Natural killer cell (primary cell): ENCODE results near the gene MBD5. TPM values are rescaled to one million over a fixed set of nuclear protein-coding genes. Genes with fewer than 3 reads are reported as not detected.
A peak's percentile ranks its signal among the peaks of the same experiment; 100 is the strongest.

Experiments used
- ATAC-seq, 3 donors: fragments of 150-1000 bp in 2 of 3; fragments of 200-7000 bp in 1 of 3; cut with Tn5 transposase; 1 replicate in 1 of 3; 2 replicates in 2 of 3; pipeline ENCODE4 v1.10.0; 2021; ENCODE audit warnings: mild to moderate bottlenecking in 2 of 3, moderate library complexity in 2 of 3
- DNase-seq, 2 donors: peaks; one replicate each; pipeline versions ENCODE4 v3.0.0 to v3.0.0-alpha.2; 2013 to 2021; ENCODE audit warnings: mixed read lengths in 1 of 2
- H3K27ac ChIP-seq: one replicate; pipeline ENCODE4 v1.5.1; 2013; ENCODE audit warnings: mild to moderate bottlenecking, low read length
- H3K27me3 ChIP-seq: one replicate; pipeline ENCODE4 v1.6.1; 2013; ENCODE audit warnings: low read length; ENCODE audit not compliant: control insufficient read depth, insufficient read depth
- H3K36me3 ChIP-seq: one replicate; pipeline ENCODE4 v1.6.1; 2013; ENCODE audit warnings: low read length; ENCODE audit not compliant: control insufficient read depth, insufficient read depth
- H3K4me1 ChIP-seq: one replicate; pipeline ENCODE4 v1.6.1; 2013; ENCODE audit warnings: low read length; ENCODE audit not compliant: control insufficient read depth, insufficient read depth
- H3K4me3 ChIP-seq: one replicate; pipeline ENCODE4 v1.5.1; 2013; ENCODE audit warnings: low read length
- H3K9me3 ChIP-seq: one replicate; pipeline ENCODE4 v1.6.1; 2013; ENCODE audit warnings: low read length; ENCODE audit not compliant: control insufficient read depth, insufficient read depth
- H3K27ac Mint-ChIP-seq, 2 donors: one replicate each; pipeline ENCODE4 v1.8.0; 2022; ENCODE audit warnings: mild to moderate bottlenecking in 2 of 2, mixed read lengths in 2 of 2, moderate library complexity in 1 of 2
- H3K27me3 Mint-ChIP-seq, 2 donors: one replicate each; pipeline ENCODE4 v1.8.0; 2022; ENCODE audit warnings: low read depth in 2 of 2, mixed read lengths in 2 of 2
- H3K36me3 Mint-ChIP-seq: one replicate; pipeline ENCODE4 v1.8.0; 2022; ENCODE audit warnings: mixed read lengths
- H3K4me1 Mint-ChIP-seq, 2 donors: one replicate each; pipeline ENCODE4 v1.8.0; 2022; ENCODE audit warnings: mixed read lengths in 2 of 2
- H3K4me3 Mint-ChIP-seq: one replicate; pipeline ENCODE4 v1.8.0; 2022; ENCODE audit warnings: mild to moderate bottlenecking, moderate library complexity, mixed read lengths
- H3K9me3 Mint-ChIP-seq, 2 donors: one replicate each; pipeline ENCODE4 v1.8.0; 2022; ENCODE audit warnings: mixed read lengths in 2 of 2
- WGBS: methylation state at CpG from one replicate; pipeline ENCODE4 v1.1.7; 2013; ENCODE audit warnings: missing lambda C conversion rate; ENCODE audit not compliant: insufficient coverage; 5-methylcytosine and 5-hydroxymethylcytosine counted together
- intact Hi-C: fragments of 100-400 bp; cut with micrococcal nuclease; formaldehyde crosslinking; loops from one replicate; pipeline ENCODE4 v1.14.2; 2022
- total RNA-seq, 4 donors: library from RNA; stranded (reverse); fragments of 120-200 nt in 1 of 4; gene quantifications; one replicate each; pipeline versions ENCODE4 v1.2.3 to v1.2.4, GENCODE V29; 2013 to 2022
- TF ChIP-seq, protein P1 (sequence below): fragments of 200-600 bp; IDR thresholded peaks from one replicate; pipeline ENCODE4 v1.8.0; 2022; ENCODE audit warnings: antibody characterized with exemption

Gene MBD5
- total RNA-seq, 3 donors from 2014 or later (not counting 1 experiment from before 2014, with no cell fraction given): 83.8 to 96.3 (median 89.7) TPM

GRCh38 chr2:148179724-148180123 lies 158.8 kb downstream of the MBD5 start:
- Mint-ChIP-seq H3K27me3 (no peaks in the 10 kb centered on the region), H3K4me3 (no peak overlapping the region), H3K4me1 (peaks cover 6 to 7% of the 10 kb centered on the region in 2 donors), H3K27ac (no peak overlapping the region), H3K9me3 (no peaks in the 10 kb centered on the region), H3K36me3 (peaks cover 6% of the 10 kb centered on the region)
- ATAC-seq (no peak), DNase-seq (no peak)
- no peak overlapping the region for H3K4me3 ChIP-seq
- TF ChIP-seq, protein P1, sequence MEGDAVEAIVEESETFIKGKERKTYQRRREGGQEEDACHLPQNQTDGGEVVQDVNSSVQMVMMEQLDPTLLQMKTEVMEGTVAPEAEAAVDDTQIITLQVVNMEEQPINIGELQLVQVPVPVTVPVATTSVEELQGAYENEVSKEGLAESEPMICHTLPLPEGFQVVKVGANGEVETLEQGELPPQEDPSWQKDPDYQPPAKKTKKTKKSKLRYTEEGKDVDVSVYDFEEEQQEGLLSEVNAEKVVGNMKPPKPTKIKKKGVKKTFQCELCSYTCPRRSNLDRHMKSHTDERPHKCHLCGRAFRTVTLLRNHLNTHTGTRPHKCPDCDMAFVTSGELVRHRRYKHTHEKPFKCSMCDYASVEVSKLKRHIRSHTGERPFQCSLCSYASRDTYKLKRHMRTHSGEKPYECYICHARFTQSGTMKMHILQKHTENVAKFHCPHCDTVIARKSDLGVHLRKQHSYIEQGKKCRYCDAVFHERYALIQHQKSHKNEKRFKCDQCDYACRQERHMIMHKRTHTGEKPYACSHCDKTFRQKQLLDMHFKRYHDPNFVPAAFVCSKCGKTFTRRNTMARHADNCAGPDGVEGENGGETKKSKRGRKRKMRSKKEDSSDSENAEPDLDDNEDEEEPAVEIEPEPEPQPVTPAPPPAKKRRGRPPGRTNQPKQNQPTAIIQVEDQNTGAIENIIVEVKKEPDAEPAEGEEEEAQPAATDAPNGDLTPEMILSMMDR: no peak
- WGBS: 100% methylated on average over 1 of the region's 1 CpG
- no peaks in the 10 kb centered on the region for H3K9me3 ChIP-seq
- intact Hi-C loops: no loop called here
- H3K36me3 ChIP-seq: peaks cover 5% of the 10 kb centered on the region
- H3K27me3 ChIP-seq: no peaks in the 10 kb centered on the region
- H3K27ac ChIP-seq: no peak overlapping the region
- no peaks in the 10 kb centered on the region for H3K4me1 ChIP-seq

DNA sequence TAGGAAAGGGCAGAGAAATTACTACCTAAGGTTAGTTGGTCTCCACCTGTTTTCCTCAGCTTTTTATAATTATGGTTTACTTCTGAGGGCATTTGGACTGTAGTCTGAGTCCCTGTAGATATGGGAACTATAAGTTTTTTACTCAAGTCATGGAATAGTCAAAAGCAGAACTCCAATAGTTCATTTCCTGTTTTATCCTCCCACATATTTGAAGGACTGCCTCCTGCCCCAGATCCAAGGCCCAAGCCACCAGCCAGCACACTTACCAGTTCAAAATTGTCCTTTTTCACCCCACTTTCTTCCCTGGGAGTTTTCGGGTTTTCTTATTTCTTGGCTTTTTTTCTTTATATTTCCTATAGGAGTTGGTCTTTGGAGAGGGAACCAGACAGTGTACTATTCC lies 164.1 kb downstream of the MBD5 start:
- TF ChIP-seq, protein P1: no peak
- H3K4me1 ChIP-seq: no peaks in the 10 kb centered on the region
- Mint-ChIP-seq H3K27me3 (no peaks in the 10 kb centered on the region), H3K4me3 (no peak overlapping the region), H3K4me1 (peaks cover 6 to 7% of the 10 kb centered on the region in 2 donors), H3K9me3 (no peaks in the 10 kb centered on the region), H3K36me3 (peaks cover 40% of the 10 kb centered on the region), H3K27ac (no peak overlapping the region)
- H3K27me3 ChIP-seq: no peaks in the 10 kb centered on the region
- WGBS: no CpG with 5 or more reads among the region's 1 CpG
- no peak overlapping the region for H3K27ac ChIP-seq
- DNase-seq (no peak), ATAC-seq (no peak)
- peaks cover 2% of the 10 kb centered on the region for H3K36me3 ChIP-seq
- H3K4me3 ChIP-seq: no peak overlapping the region
- no peaks in the 10 kb centered on the region for H3K9me3 ChIP-seq
- intact Hi-C loops: no loop called here

GRCh38 chr2:148194882-148195281 lies 174.0 kb downstream of the MBD5 start:
- H3K4me1 ChIP-seq: no peaks in the 10 kb centered on the region
- H3K27me3 ChIP-seq: no peaks in the 10 kb centered on the region
- intact Hi-C loops: no loop called here
- H3K36me3 ChIP-seq: no peaks in the 10 kb centered on the region
- no peak for DNase-seq
- no peaks in the 10 kb centered on the region for H3K9me3 ChIP-seq
- Mint-ChIP-seq H3K27me3 (no peaks in the 10 kb centered on the region), H3K27ac (peak overlapping the region in 1 of 2 donors; percentile 29), H3K4me1 (peaks cover 0 to 4% of the 10 kb centered on the region in 2 donors), H3K36me3 (no peaks in the 10 kb centered on the region), H3K4me3 (no peak overlapping the region), H3K9me3 (no peaks in the 10 kb centered on the region)
- no peak for ATAC-seq
- TF ChIP-seq, protein P1: no peak
- no peak overlapping the region for H3K27ac ChIP-seq
- no peak overlapping the region for H3K4me3 ChIP-seq
